Thymus (tissue), 14 donors: Measurements from ENCODE around the gene HABP2. TPM values are rescaled to one million over a fixed set of nuclear protein-coding genes. Genes with fewer than 3 reads are reported as not detected.

Experiments used
- DNase-seq, 9 donors: peaks; one replicate each; pipeline ENCODE4 v3.0.0-alpha.2; 2013; ENCODE audit warnings: low spot score in 9 of 9, low read depth in 6 of 9, missing footprints in 1 of 9
- H3K27ac ChIP-seq, 2 donors: one replicate each; pipeline ENCODE4 v1.5.1; 2013; ENCODE audit warnings: control low read depth in 1 of 2, low read depth in 1 of 2, low read length in 1 of 2, mild to moderate bottlenecking in 1 of 2, moderate library complexity in 1 of 2
- H3K27me3 ChIP-seq, 2 donors: one replicate each; pipeline ENCODE4 v1.5.1; 2013; ENCODE audit warnings: low read length in 1 of 2; ENCODE audit not compliant: control insufficient read depth in 2 of 2, insufficient read depth in 1 of 2
- H3K36me3 ChIP-seq, 2 donors: one replicate each; pipeline ENCODE4 v1.5.1; 2013; ENCODE audit warnings: low read length in 1 of 2, mild to moderate bottlenecking in 1 of 2, moderate library complexity in 1 of 2; ENCODE audit not compliant: control insufficient read depth in 2 of 2, insufficient read depth in 2 of 2
- H3K4me1 ChIP-seq, 2 donors: one replicate each; pipeline ENCODE4 v1.5.1; 2013; ENCODE audit warnings: low read length in 2 of 2; ENCODE audit not compliant: control insufficient read depth in 2 of 2, insufficient read depth in 2 of 2
- H3K4me3 ChIP-seq, 2 donors: one replicate each; pipeline ENCODE4 v1.5.1; 2013; ENCODE audit warnings: low read length in 2 of 2, control low read depth in 1 of 2, mild to moderate bottlenecking in 1 of 2
- H3K9me3 ChIP-seq, 2 donors: one replicate each; pipeline ENCODE4 v1.5.1; 2013; ENCODE audit warnings: low read length in 1 of 2, mild to moderate bottlenecking in 1 of 2; ENCODE audit not compliant: control insufficient read depth in 2 of 2, insufficient read depth in 1 of 2
- WGBS: extraction: QIAGEN DNeasy Blood & Tissue Kit; methylation state at CpG from one replicate; pipeline ENCODE4 v1.1.7; 2013; 5-methylcytosine and 5-hydroxymethylcytosine counted together
- long read RNA-seq, 10 donors: transcript quantifications; one replicate each; lab custom pipeline, GENCODE V29; 2026
- polyA plus RNA-seq: library from polyadenylated mRNA; stranded (reverse); fragments of 200-250 nt; gene quantifications from one replicate; pipeline ENCODE4 v1.2.3, GENCODE V29; 2013
- total RNA-seq: library from RNA; stranded (reverse); fragments of 120-200 nt; gene quantifications from one replicate; pipeline ENCODE4 v1.2.4, GENCODE V29; 2013
- donor health status: healthy.

Gene HABP2
- total RNA-seq (0.19 TPM), polyA plus RNA-seq (0.96 TPM)
- long read RNA-seq, donor 1, result 0 reads
- long read RNA-seq, donor 2, result 0 reads
- long read RNA-seq, donor 3, result 0 reads
- long read RNA-seq, donor 4, result 0 reads
- long read RNA-seq, donor 5, result 0 reads
- long read RNA-seq, donor 6, result 0 reads
- long read RNA-seq, donor 7, result 0 reads
- long read RNA-seq, donor 8, result 0 reads
- long read RNA-seq, donor 9, result 0 reads
- long read RNA-seq, donor 10, result 0 reads

DNA sequence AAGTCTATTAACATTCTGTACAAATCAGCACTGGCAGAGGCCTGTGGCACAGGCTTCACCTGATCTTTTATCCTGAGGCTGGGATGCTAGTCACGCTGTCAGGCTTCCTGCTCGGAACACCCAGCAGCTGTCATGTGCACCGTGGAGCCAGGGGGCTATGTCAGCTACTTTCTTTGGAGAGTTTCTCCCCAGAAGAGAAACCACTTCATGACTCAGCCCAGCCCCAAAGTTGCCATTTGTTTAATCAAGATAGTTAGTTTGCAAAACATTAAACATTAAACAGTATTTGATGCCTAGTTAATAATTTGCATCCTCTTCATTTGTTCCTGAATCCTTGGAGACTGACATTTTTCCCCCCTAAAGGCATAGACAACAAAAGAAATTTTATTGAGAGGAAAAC is at the start of gene HABP2:
TSS of gene HABP2 (plus strand) at position 353 of the 400 bp plus-strand sequence. CDS start 69 bp downstream, outside the sequence.
- Histone ChIP-seq H3K27ac (peak within 1 kb of the TSS in 1 of 2 donors; percentile 20), H3K4me1 (peaks cover 0 to 8% of the 10 kb centered on the region in 2 donors), H3K9me3 (no peaks in the 10 kb centered on the region), H3K27me3 (peaks cover 6 to 25% of the 10 kb centered on the region in 2 donors), H3K36me3 (no peaks in the 10 kb centered on the region), H3K4me3 (no peak within 1 kb of the TSS)
- no peak for DNase-seq
- WGBS, result 86% methylated on average over 3 of the region's 3 CpGs

DNA sequence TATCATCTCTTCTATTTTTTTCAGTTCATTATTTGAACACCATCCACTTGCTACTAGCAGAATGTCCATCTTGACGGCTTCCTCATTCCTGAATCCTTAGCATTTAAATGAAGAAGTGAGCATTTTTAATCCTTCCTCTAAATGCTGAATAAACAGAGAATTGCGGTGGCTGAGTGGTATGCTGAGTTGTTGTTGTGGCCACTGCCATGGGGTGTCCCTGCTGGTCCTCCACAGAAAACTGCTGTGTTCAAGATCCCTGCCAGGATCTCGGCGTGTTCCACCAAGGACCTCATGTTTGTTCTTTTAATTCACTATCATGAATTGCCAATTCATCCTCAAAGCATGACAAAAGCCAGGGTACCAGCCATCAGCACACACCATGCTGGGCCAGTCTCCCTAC is 48.9 kb upstream of the HABP2 start:
- H3K36me3 ChIP-seq, result no peaks in the 10 kb centered on the region
- no peak overlapping the region for H3K4me3 ChIP-seq
- 88% methylated on average over 4 of the region's 4 CpGs for WGBS
- H3K9me3 ChIP-seq, result no peaks in the 10 kb centered on the region
- DNase-seq, result no peak
- H3K27me3 ChIP-seq, result peaks cover 0 to 3% of the 10 kb centered on the region in 2 donors
- H3K4me1 ChIP-seq, result peaks cover 4% of the 10 kb centered on the region in 2 donors
- no peak overlapping the region for H3K27ac ChIP-seq

DNA sequence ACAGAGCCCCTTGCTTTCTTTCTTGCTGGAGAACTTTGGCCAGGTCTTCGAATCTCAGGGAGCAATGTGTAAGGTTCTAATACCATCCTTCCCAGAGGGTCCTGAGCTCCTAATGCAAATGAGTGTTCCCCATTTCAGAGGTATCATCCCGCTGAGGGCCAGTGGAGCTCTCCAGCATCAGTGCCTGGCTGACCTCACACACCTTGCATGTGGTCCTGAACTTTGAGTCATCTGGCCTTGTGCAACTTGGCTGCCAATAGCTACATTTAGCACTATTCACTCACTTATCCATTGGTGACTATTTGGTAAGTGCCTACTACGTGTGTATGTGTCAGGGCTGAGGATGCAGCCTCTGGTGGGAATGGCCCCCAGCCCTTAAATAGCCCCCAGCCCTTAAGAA is 48.4 kb upstream of the HABP2 start:
- Histone ChIP-seq H3K36me3 (no peaks in the 10 kb centered on the region), H3K9me3 (no peaks in the 10 kb centered on the region), H3K27me3 (peaks cover 0 to 3% of the 10 kb centered on the region in 2 donors), H3K27ac (no peak overlapping the region), H3K4me1 (no peaks in the 10 kb centered on the region), H3K4me3 (no peak overlapping the region)
- no peak for DNase-seq
- WGBS, result 90% methylated on average over 3 of the region's 3 CpGs

DNA sequence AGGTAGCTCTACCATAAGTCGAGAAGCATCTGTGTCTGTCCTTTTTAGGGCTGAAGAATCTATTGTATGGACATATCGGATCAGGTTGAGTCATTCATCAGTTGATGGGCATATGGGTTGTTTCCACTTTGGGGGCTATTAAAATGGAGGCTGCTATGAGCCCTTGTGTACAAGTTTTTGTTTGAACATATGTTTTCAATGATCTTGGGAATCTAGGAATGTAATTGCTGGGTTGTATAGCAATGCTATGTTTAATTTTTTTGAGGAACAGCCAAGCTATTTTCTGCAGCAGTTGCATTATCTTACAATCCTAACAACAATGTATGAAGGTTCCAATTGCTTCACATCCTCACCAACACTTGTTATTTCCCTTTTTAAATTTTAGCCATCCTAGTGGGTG is 46.4 kb upstream of the HABP2 start:
- DNase-seq, result no peak
- Histone ChIP-seq H3K36me3 (no peaks in the 10 kb centered on the region), H3K27ac (no peak overlapping the region), H3K27me3 (peaks cover 0 to 3% of the 10 kb centered on the region in 2 donors), H3K9me3 (no peaks in the 10 kb centered on the region), H3K4me1 (no peaks in the 10 kb centered on the region), H3K4me3 (no peak overlapping the region)
- WGBS, result 91% methylated on average over 2 of the region's 2 CpGs

DNA sequence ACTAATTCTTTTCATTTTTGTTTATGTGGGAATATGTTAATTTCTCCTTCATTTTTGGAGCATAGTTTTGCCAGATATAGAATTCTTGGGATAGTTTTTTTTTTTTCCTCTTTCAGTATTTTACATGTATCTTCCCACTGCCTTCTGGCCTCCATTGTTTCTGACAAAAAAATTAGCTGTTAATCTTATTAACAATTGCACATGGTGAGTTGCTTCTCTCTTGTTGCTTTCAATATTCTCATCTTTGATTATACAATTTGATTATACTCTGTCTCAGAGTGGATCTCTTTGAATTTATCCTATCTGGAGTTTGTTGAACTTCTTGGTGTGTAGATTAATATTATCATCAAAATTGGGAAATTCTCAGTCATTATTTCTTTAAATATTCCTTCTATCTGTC is 41.4 kb upstream of the HABP2 start:
- no peak for DNase-seq
- Histone ChIP-seq H3K9me3 (no peaks in the 10 kb centered on the region), H3K4me3 (no peak overlapping the region), H3K27ac (no peak overlapping the region), H3K4me1 (no peaks in the 10 kb centered on the region), H3K36me3 (no peaks in the 10 kb centered on the region), H3K27me3 (no peaks in the 10 kb centered on the region)

DNA sequence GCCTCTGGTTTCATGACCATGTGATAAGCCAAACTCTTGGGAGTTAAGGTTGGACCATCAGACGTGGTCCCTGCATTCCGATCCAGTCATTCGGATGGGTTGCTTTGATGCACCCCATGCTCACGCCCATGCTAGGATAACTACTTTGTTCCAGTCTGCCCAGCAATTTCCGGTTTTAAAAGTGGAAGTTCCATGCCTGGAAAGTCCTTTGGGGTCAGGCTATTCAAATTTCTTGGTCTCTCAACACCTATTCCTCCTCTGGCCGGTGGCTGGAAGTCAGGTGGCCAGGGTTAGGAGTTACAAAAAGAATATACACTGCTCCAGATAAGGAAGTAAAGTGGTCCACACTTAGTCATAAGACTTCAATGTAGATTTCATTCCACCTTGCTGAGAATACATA is 37.7 kb upstream of the HABP2 start:
- Histone ChIP-seq H3K27me3 (no peaks in the 10 kb centered on the region), H3K9me3 (no peaks in the 10 kb centered on the region), H3K27ac (no peak overlapping the region), H3K4me3 (no peak overlapping the region), H3K4me1 (no peaks in the 10 kb centered on the region), H3K36me3 (no peaks in the 10 kb centered on the region)
- DNase-seq, result no peak
- WGBS, result 89% methylated on average over 6 of the region's 6 CpGs

DNA sequence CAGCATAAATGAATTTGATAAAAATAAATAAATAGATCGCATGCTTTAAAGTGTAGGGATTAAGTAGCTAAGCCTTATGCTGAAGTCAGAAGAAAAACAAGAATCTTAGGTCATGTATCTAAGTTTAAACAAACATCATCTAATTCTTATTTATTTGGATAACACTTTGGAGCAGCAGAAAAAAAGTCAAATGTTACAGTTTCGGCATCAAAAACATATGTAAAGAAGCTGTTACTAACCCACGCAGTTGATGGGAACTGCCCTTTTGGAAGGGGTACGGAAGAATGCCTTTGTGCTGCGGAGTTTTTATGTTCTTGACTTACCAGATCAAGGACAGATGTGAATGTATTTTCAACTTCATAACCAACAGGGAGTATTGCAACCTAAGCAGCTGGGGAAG is 37.3 kb upstream of the HABP2 start:
- Histone ChIP-seq H3K27ac (no peak overlapping the region), H3K36me3 (no peaks in the 10 kb centered on the region), H3K4me1 (no peaks in the 10 kb centered on the region), H3K4me3 (no peak overlapping the region), H3K9me3 (peaks cover 0 to 2% of the 10 kb centered on the region in 2 donors), H3K27me3 (no peaks in the 10 kb centered on the region)
- no peak for DNase-seq
- 97% methylated on average over 5 of the region's 5 CpGs for WGBS

DNA sequence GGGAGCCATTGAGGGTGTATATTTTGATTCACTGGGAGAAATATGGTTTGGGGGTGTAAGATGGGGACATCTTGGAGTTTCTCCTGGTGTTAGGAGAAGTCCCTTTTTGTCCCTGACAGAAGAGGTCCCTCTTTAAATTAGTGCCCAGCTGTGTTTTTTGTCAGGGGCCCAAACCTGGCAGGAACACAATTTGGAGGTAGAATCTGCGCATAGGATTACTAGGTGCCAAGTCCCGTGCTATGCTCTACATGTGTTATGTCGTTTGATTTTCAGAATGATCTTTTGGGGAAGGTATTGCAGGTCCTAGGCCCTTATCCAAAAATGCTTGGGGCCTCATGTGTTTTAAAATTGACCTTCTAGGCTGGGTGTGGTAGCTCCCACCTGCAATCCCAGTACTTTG is 36.8 kb upstream of the HABP2 start:
- H3K36me3 ChIP-seq, result no peaks in the 10 kb centered on the region
- no peak for DNase-seq
- 95% methylated on average over 3 of the region's 3 CpGs for WGBS
- H3K9me3 ChIP-seq, result peaks cover 0 to 2% of the 10 kb centered on the region in 2 donors
- H3K27ac ChIP-seq, result no peak overlapping the region
- no peaks in the 10 kb centered on the region for H3K27me3 ChIP-seq
- no peaks in the 10 kb centered on the region for H3K4me1 ChIP-seq
- H3K4me3 ChIP-seq, result no peak overlapping the region

DNA sequence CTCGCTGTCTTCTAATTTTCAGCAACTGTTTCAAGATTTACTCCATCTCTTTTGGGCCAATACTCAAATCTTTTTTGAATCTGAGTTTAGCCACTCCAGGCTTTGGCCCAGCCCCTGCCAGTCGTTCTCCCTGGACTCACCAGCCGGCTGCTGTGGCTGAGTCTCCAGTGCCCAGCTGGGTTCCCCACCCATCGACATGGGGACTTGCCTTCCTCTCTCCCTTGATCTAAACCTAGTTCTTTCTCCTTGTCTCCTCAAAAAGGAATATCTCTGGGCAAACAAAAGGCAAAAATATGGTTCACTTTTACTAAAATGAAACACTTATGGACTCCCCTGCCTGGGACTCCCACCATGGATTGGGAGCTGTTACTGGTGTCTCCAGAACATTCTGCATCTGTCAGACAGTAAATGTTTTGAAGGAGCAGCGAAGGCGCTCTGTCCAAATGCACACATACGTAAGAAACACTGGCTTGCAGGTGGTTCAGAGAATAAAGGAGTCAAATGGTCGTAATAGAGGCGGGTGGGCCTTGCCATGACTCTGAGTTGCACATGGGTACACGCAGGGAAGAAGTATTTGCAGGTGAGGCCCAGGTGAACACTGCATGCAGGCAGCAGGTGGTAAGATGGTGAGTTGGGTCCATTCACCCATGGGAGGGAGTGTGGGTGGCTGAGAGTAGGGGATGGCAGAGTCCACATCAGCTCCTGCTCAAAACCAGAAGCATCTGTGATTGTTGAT is 35.5 kb upstream of the HABP2 start:
- Histone ChIP-seq H3K36me3 (no peaks in the 10 kb centered on the region), H3K9me3 (peaks cover 0 to 2% of the 10 kb centered on the region in 2 donors), H3K4me1 (no peaks in the 10 kb centered on the region), H3K27ac (no peak overlapping the region), H3K27me3 (no peaks in the 10 kb centered on the region), H3K4me3 (no peak overlapping the region)
- DNase-seq, result no peak
- WGBS, result 87% methylated on average over 10 of the region's 10 CpGs
